ENCODE results near the gene ZNF57.
A peak's percentile ranks its signal among the peaks of the same experiment; 100 is the strongest.
"Not testable (repeated sequence)": the region's sequence is repeated elsewhere in the genome, so short reads cannot be mapped to it uniquely, and the experiment has no call there.

ZNF57 gene

GRCh38 chr19:2944403-2944774 lies 43.7 kb downstream of the ZNF57 start:
- no peaks in the 10 kb centered on the region for H3K27me3 ChIP-seq (ENCODE audit: control insufficient read depth, insufficient read depth, low read length)
- H3K4me1 ChIP-seq (ENCODE audit: control insufficient read depth, insufficient read depth, low read length) = no peaks in the 10 kb centered on the region
- peak overlapping the region; percentile 64 for H3K4me3 ChIP-seq (ENCODE audit: low read depth, low read length)
- no peaks in the 10 kb centered on the region for H3K36me3 ChIP-seq (ENCODE audit: control insufficient read depth, insufficient read depth, low read length)
- no peaks in the 10 kb centered on the region for H3K9me3 ChIP-seq (ENCODE audit: control insufficient read depth, insufficient read depth, low read length)
- peak overlapping the region; percentile 87 for H3K9ac ChIP-seq (ENCODE audit: low read depth, low read length)

GRCh38 chr19:2944775-2945574 lies 44.2 kb downstream of the ZNF57 start, which contains the start of gene ZNF77:
Gene ZNF77, minus strand, starts transcription at chr19:2944971. Its CDS starts 131 bp downstream, at chr19:2944840.
- no peaks in the 10 kb centered on the region for H3K36me3 ChIP-seq (ENCODE audit: control insufficient read depth, insufficient read depth, low read length)
- no peaks in the 10 kb centered on the region for H3K4me1 ChIP-seq (ENCODE audit: control insufficient read depth, insufficient read depth, low read length)
- H3K27me3 ChIP-seq (ENCODE audit: control insufficient read depth, insufficient read depth, low read length) = no peaks in the 10 kb centered on the region
- peak within 1 kb of the TSS; percentile 64 for H3K4me3 ChIP-seq (ENCODE audit: low read depth, low read length)
- peak within 1 kb of the TSS; percentile 87 for H3K9ac ChIP-seq (ENCODE audit: low read depth, low read length)
- H3K9me3 ChIP-seq (ENCODE audit: control insufficient read depth, insufficient read depth, low read length) = no peaks in the 10 kb centered on the region

- H3K4me1 ChIP-seq (ENCODE audit: control insufficient read depth, insufficient read depth, low read length) = no peaks in the 10 kb centered on the region
- peak overlapping the region; percentile 0 for H3K9ac ChIP-seq (ENCODE audit: low read depth, low read length)
- H3K4me3 ChIP-seq (ENCODE audit: low read depth, low read length) = peak overlapping the region; percentile 64
- H3K36me3 ChIP-seq (ENCODE audit: control insufficient read depth, insufficient read depth, low read length) = no peaks in the 10 kb centered on the region
- H3K27me3 ChIP-seq (ENCODE audit: control insufficient read depth, insufficient read depth, low read length) = no peaks in the 10 kb centered on the region
- no peaks in the 10 kb centered on the region for H3K9me3 ChIP-seq (ENCODE audit: control insufficient read depth, insufficient read depth, low read length)
Observed at GRCh38 chr19:2945575-2946184, 45.0 kb downstream of the ZNF57 start.

- Histone ChIP-seq H3K4me3 (ENCODE audit: low read depth, low read length) (peak overlapping the region; percentile 92), H3K9me3 (ENCODE audit: control insufficient read depth, insufficient read depth, low read length) (no peaks in the 10 kb centered on the region)
Observed at GRCh38 chr19:2949939-2950285, 49.2 kb downstream of the ZNF57 start.

GRCh38 chr19:2950286-2951124 lies 49.8 kb downstream of the ZNF57 start:
- peak overlapping the region; percentile 92 for H3K4me3 ChIP-seq (ENCODE audit: low read depth, low read length)
- H3K9ac ChIP-seq (ENCODE audit: low read depth, low read length) = peak overlapping the region; percentile 85
- H3K4me1 ChIP-seq (ENCODE audit: control insufficient read depth, insufficient read depth, low read length) = no peaks in the 10 kb centered on the region
- no peaks in the 10 kb centered on the region for H3K36me3 ChIP-seq (ENCODE audit: control insufficient read depth, insufficient read depth, low read length)
- no peaks in the 10 kb centered on the region for H3K27me3 ChIP-seq (ENCODE audit: control insufficient read depth, insufficient read depth, low read length)
- no peaks in the 10 kb centered on the region for H3K9me3 ChIP-seq (ENCODE audit: control insufficient read depth, insufficient read depth, low read length)

More at GRCh38 chr19:2949939-2950285, 49.2 kb downstream of the ZNF57 start:
- H3K36me3 ChIP-seq (ENCODE audit: control insufficient read depth, insufficient read depth, low read length) = no peaks in the 10 kb centered on the region
- no peaks in the 10 kb centered on the region for H3K27me3 ChIP-seq (ENCODE audit: control insufficient read depth, insufficient read depth, low read length)
- peak overlapping the region; percentile 85 for H3K9ac ChIP-seq (ENCODE audit: low read depth, low read length)
- no peaks in the 10 kb centered on the region for H3K4me1 ChIP-seq (ENCODE audit: control insufficient read depth, insufficient read depth, low read length)

- Histone ChIP-seq H3K9me3 (ENCODE audit: control insufficient read depth, insufficient read depth, low read length) (no peaks in the 10 kb centered on the region), H3K36me3 (ENCODE audit: control insufficient read depth, insufficient read depth, low read length) (no peaks in the 10 kb centered on the region), H3K4me3 (ENCODE audit: low read depth, low read length) (no peak overlapping the region), H3K27me3 (ENCODE audit: control insufficient read depth, insufficient read depth, low read length) (no peaks in the 10 kb centered on the region), H3K9ac (ENCODE audit: low read depth, low read length) (no peak overlapping the region), H3K4me1 (ENCODE audit: control insufficient read depth, insufficient read depth, low read length) (no peaks in the 10 kb centered on the region)
Observed at GRCh38 chr19:2952953-2953481, 52.3 kb downstream of the ZNF57 start.

- no peak overlapping the region for H3K4me3 ChIP-seq (ENCODE audit: low read depth, low read length)
- H3K9me3 ChIP-seq (ENCODE audit: control insufficient read depth, insufficient read depth, low read length) = no peaks in the 10 kb centered on the region
- H3K4me1 ChIP-seq (ENCODE audit: control insufficient read depth, insufficient read depth, low read length) = no peaks in the 10 kb centered on the region
- H3K36me3 ChIP-seq (ENCODE audit: control insufficient read depth, insufficient read depth, low read length) = no peaks in the 10 kb centered on the region
- no peaks in the 10 kb centered on the region for H3K27me3 ChIP-seq (ENCODE audit: control insufficient read depth, insufficient read depth, low read length)
- H3K9ac ChIP-seq (ENCODE audit: low read depth, low read length) = no peak overlapping the region
Observed at GRCh38 chr19:2957160-2957559, 56.4 kb downstream of the ZNF57 start.

- H3K4me1 ChIP-seq (ENCODE audit: control insufficient read depth, insufficient read depth, low read length) = no peaks in the 10 kb centered on the region
- no peak overlapping the region for H3K9ac ChIP-seq (ENCODE audit: low read depth, low read length)
- no peaks in the 10 kb centered on the region for H3K9me3 ChIP-seq (ENCODE audit: control insufficient read depth, insufficient read depth, low read length)
- no peaks in the 10 kb centered on the region for H3K27me3 ChIP-seq (ENCODE audit: control insufficient read depth, insufficient read depth, low read length)
- no peak overlapping the region for H3K4me3 ChIP-seq (ENCODE audit: low read depth, low read length)
- no peaks in the 10 kb centered on the region for H3K36me3 ChIP-seq (ENCODE audit: control insufficient read depth, insufficient read depth, low read length)
Observed at GRCh38 chr19:2960120-2960519, 59.4 kb downstream of the ZNF57 start.

- Histone ChIP-seq H3K4me3 (ENCODE audit: low read depth, low read length) (no peak overlapping the region), H3K27me3 (ENCODE audit: control insufficient read depth, insufficient read depth, low read length) (no peaks in the 10 kb centered on the region), H3K4me1 (ENCODE audit: control insufficient read depth, insufficient read depth, low read length) (no peaks in the 10 kb centered on the region), H3K9me3 (ENCODE audit: control insufficient read depth, insufficient read depth, low read length) (no peaks in the 10 kb centered on the region), H3K36me3 (ENCODE audit: control insufficient read depth, insufficient read depth, low read length) (no peaks in the 10 kb centered on the region), H3K9ac (ENCODE audit: low read depth, low read length) (no peak overlapping the region)
Observed at GRCh38 chr19:2962018-2962670, 61.4 kb downstream of the ZNF57 start.

- no peaks in the 10 kb centered on the region for H3K36me3 ChIP-seq (ENCODE audit: control insufficient read depth, insufficient read depth, low read length)
- no peaks in the 10 kb centered on the region for H3K4me1 ChIP-seq (ENCODE audit: control insufficient read depth, insufficient read depth, low read length)
- H3K27me3 ChIP-seq (ENCODE audit: control insufficient read depth, insufficient read depth, low read length) = no peaks in the 10 kb centered on the region
- no peaks in the 10 kb centered on the region for H3K9me3 ChIP-seq (ENCODE audit: control insufficient read depth, insufficient read depth, low read length)
- no peak overlapping the region for H3K9ac ChIP-seq (ENCODE audit: low read depth, low read length)
- no peak overlapping the region for H3K4me3 ChIP-seq (ENCODE audit: low read depth, low read length)
Observed at GRCh38 chr19:2963122-2963521, 62.4 kb downstream of the ZNF57 start.

- H3K27me3 ChIP-seq (ENCODE audit: control insufficient read depth, insufficient read depth, low read length); H3K4me1 ChIP-seq (ENCODE audit: control insufficient read depth, insufficient read depth, low read length); H3K4me3 ChIP-seq (ENCODE audit: low read depth, low read length); H3K9ac ChIP-seq (ENCODE audit: low read depth, low read length); H3K9me3 ChIP-seq (ENCODE audit: control insufficient read depth, insufficient read depth, low read length); H3K36me3 ChIP-seq (ENCODE audit: control insufficient read depth, insufficient read depth, low read length): not testable (repeated sequence)
Observed at GRCh38 chr19:2963631-2964030, 62.9 kb downstream of the ZNF57 start.

Data from iPS-15b (cell line).